ENCODE measurements around the gene C16orf90.

GRCh38 chr16:3532741-3533140 lies 37.5 kb upstream of the C16orf90 start:
- TF ChIP-seq REST (IDR thresholded peaks at IDR 0.05; ENCODE audit: insufficient read depth in 1 of 2, low read depth in 2 of 2, low read length in 2 of 2): no peak
- no peak for TF ChIP-seq POLR2AphosphoS5 (IDR thresholded peaks at IDR 0.05; ENCODE audit: low read depth, low read length)
- no peak for TF ChIP-seq TAF1 (IDR thresholded peaks at IDR 0.05; ENCODE audit: borderline replicate concordance, insufficient read depth, low read length)

Measured in PFSK-1 (cell line).